Adipose tissue (tissue), 3 donors: Measurements from ENCODE around the gene DNAJB8. TPM values are rescaled to one million over a fixed set of nuclear protein-coding genes. Genes with fewer than 3 reads are reported as not detected.

ENCODE experiments used
- H3K27ac ChIP-seq: one replicate; pipeline ENCODE4 v1.5.1; 2013; ENCODE audit warnings: low read depth, low read length
- WGBS, 3 donors: extraction: QIAGEN DNeasy Blood & Tissue Kit; methylation state at CpG; one replicate each; pipeline ENCODE4 v1.1.7; 2013; 5-methylcytosine and 5-hydroxymethylcytosine counted together
- polyA plus RNA-seq, 3 donors: library from polyadenylated mRNA; stranded (reverse); fragments of 200-250 nt; gene quantifications; one replicate each; pipeline ENCODE4 v1.2.3, GENCODE V29; 2013
- donor health status: healthy with polysubstance abuse.
- donor health status: Bipolar disorder and iron deficiency.
- donor health status: healthy.

The DNAJB8 gene
- polyA plus RNA-seq, 3 donors, result not detected

GRCh38 chr3:128472449-128473179 lies 5.9 kb upstream of the DNAJB8 start:
- 30 to 85% (median 83%) methylated on average over 13 of the region's 13 CpGs for WGBS, 3 donors

GRCh38 chr3:128471720-128472119 lies 5.0 kb upstream of the DNAJB8 start:
- H3K27ac ChIP-seq, result no peak overlapping the region
- WGBS, 3 donors, result 77 to 89% (median 88%) methylated on average over 3 of the region's 3 CpGs

More at GRCh38 chr3:128472449-128473179, 5.9 kb upstream of the DNAJB8 start:
- H3K27ac ChIP-seq, result no peak overlapping the region

- H3K27ac ChIP-seq, result no peak overlapping the region
- WGBS, 3 donors, result 86 to 89% (median 86%) methylated on average over 2 of the region's 2 CpGs
Observed at GRCh38 chr3:128471110-128471509, 4.4 kb upstream of the DNAJB8 start.

- H3K27ac ChIP-seq, result no peak overlapping the region
- WGBS, 3 donors, result 72 to 79% (median 75%) methylated on average over 13 of the region's 13 CpGs
Observed at GRCh38 chr3:128470134-128470899, 3.6 kb upstream of the DNAJB8 start.

GRCh38 chr3:128469556-128469955 lies 2.9 kb upstream of the DNAJB8 start:
- H3K27ac ChIP-seq, result no peak overlapping the region
- 77 to 94% (median 83%) methylated on average over 6 of the region's 6 CpGs for WGBS, 3 donors

GRCh38 chr3:128468791-128469527 lies 2.3 kb upstream of the DNAJB8 start:
- WGBS, 3 donors, result 88 to 95% (median 88%) methylated on average over 10 of the region's 10 CpGs
- H3K27ac ChIP-seq, result no peak overlapping the region

GRCh38 chr3:128468285-128468790 lies 1.6 kb upstream of the DNAJB8 start:
- WGBS, 3 donors, result 82 to 86% (median 86%) methylated on average over 17 of the region's 17 CpGs
- H3K27ac ChIP-seq, result no peak overlapping the region

GRCh38 chr3:128464702-128465101 lies 2.0 kb downstream of the DNAJB8 start:
- WGBS, 3 donors, result 9 to 39% (median 19%) methylated on average over 1 of the region's 1 CpG
- H3K27ac ChIP-seq, result no peak overlapping the region

GRCh38 chr3:128464188-128464587 lies 2.5 kb downstream of the DNAJB8 start:
- 64 to 84% (median 65%) methylated on average over 7 of the region's 7 CpGs for WGBS, 3 donors
- H3K27ac ChIP-seq, result no peak overlapping the region

- 75 to 93% (median 87%) methylated on average over 10 of the region's 10 CpGs for WGBS, 3 donors
- no peak overlapping the region for H3K27ac ChIP-seq
Observed at GRCh38 chr3:128463771-128464170, 2.9 kb downstream of the DNAJB8 start.

GRCh38 chr3:128463354-128463753 lies 3.3 kb downstream of the DNAJB8 start:
- 59 to 76% (median 75%) methylated on average over 11 of the region's 11 CpGs for WGBS, 3 donors
- no peak overlapping the region for H3K27ac ChIP-seq

GRCh38 chr3:128462931-128463330 lies 3.8 kb downstream of the DNAJB8 start:
- 91 to 94% (median 94%) methylated on average over 20 of the region's 20 CpGs for WGBS, 3 donors
- H3K27ac ChIP-seq, result no peak overlapping the region

GRCh38 chr3:128462341-128462910 lies 4.3 kb downstream of the DNAJB8 start:
- no peak overlapping the region for H3K27ac ChIP-seq
- WGBS, 3 donors, result 93 to 95% (median 95%) methylated on average over 23 of the region's 23 CpGs

- H3K27ac ChIP-seq, result no peak overlapping the region
Observed at GRCh38 chr3:128461731-128462130, 5.0 kb downstream of the DNAJB8 start.

GRCh38 chr3:128459461-128459820 lies 7.2 kb downstream of the DNAJB8 start:
- no peak overlapping the region for H3K27ac ChIP-seq
- WGBS, 3 donors, result 87 to 91% (median 91%) methylated on average over 9 of the region's 9 CpGs

More at GRCh38 chr3:128461731-128462130, 5.0 kb downstream of the DNAJB8 start:
- WGBS, 3 donors, result 79 to 83% (median 81%) methylated on average over 12 of the region's 12 CpGs

- H3K27ac ChIP-seq, result no peak overlapping the region
- 73 to 85% (median 77%) methylated on average over 18 of the region's 18 CpGs for WGBS, 3 donors
Observed at GRCh38 chr3:128458746-128459460, 7.8 kb downstream of the DNAJB8 start.

GRCh38 chr3:128457937-128458336 lies 8.8 kb downstream of the DNAJB8 start:
- 80 to 85% (median 82%) methylated on average over 12 of the region's 12 CpGs for WGBS, 3 donors
- no peak overlapping the region for H3K27ac ChIP-seq
